Ishikawa (cell line): Measurements from ENCODE around the gene PDLIM1.

ENCODE experiments used
- CEBPB ChIP-seq: IDR thresholded peaks from 2 replicates; pipeline ENCODE4 v1.6.1; 2012
- CREB1 ChIP-seq: IDR thresholded peaks from 2 replicates; pipeline ENCODE4 v1.6.1; 2012; ENCODE audit warnings: low read depth
- EGR1 ChIP-seq: IDR thresholded peaks from 2 replicates; pipeline ENCODE4 v1.6.1; 2012
- EP300 ChIP-seq: IDR thresholded peaks from 2 replicates; pipeline ENCODE4 v1.6.1; 2012; ENCODE audit warnings: borderline replicate concordance
- FOXM1 ChIP-seq: IDR thresholded peaks from 2 replicates; pipeline ENCODE4 v1.6.1; 2012; ENCODE audit warnings: low read depth, borderline replicate concordance
- MAX ChIP-seq: IDR thresholded peaks from 2 replicates; pipeline ENCODE4 v1.6.1; 2012
- NFIC ChIP-seq: IDR thresholded peaks from 2 replicates; pipeline ENCODE4 v1.6.1; 2012
- RAD21 ChIP-seq: IDR thresholded peaks from 2 replicates; pipeline ENCODE4 v1.6.1; 2012; ENCODE audit warnings: low read depth
- REST ChIP-seq: IDR thresholded peaks from 2 replicates; pipeline ENCODE4 v1.6.1; 2012; ENCODE audit warnings: low read depth, mild to moderate bottlenecking
- TAF1 ChIP-seq: IDR thresholded peaks from 2 replicates; pipeline ENCODE4 v1.6.1; 2012; ENCODE audit warnings: low read depth, mild to moderate bottlenecking
- TCF12 ChIP-seq: IDR thresholded peaks from 2 replicates; pipeline ENCODE4 v1.6.1; 2012; ENCODE audit warnings: low read depth
- TEAD4 ChIP-seq: IDR thresholded peaks from 2 replicates; pipeline ENCODE4 v1.6.1; 2012
- YY1 ChIP-seq: IDR thresholded peaks from 2 replicates; pipeline ENCODE4 v1.6.1; 2012; ENCODE audit warnings: low read depth
- ZBTB7A ChIP-seq: IDR thresholded peaks from 2 replicates; pipeline ENCODE4 v1.6.1; 2012; ENCODE audit warnings: low read depth
- TF ChIP-seq, protein P1 (sequence below): IDR thresholded peaks from 2 replicates; pipeline ENCODE4 v1.6.1; 2012

Gene PDLIM1

DNA sequence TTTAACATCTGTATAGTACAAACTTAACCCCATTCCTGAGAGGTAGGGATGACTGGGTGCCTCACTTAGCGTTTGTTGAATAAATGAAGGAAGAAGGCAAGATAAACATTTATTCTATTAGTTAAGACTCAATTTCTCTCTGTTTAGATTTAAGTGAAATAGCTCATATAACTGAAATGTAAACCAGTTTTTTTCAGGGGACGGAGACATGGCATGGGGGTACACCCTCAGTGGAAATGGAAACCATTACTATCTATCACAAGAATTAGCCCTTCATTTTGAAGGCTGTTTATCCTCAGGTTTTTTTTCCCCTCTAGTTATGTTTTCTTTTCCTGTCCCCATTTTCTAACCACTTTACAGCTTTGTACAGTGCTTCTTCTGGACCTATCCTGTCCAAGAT is 35.6 kb upstream of the PDLIM1 start:
- TF ChIP-seq NFIC (no peak), CREB1 (no peak), CEBPB (no peak), EP300 (no peak), REST (no peak), TEAD4 (no peak), EGR1 (no peak)
- TF ChIP-seq, protein P1, sequence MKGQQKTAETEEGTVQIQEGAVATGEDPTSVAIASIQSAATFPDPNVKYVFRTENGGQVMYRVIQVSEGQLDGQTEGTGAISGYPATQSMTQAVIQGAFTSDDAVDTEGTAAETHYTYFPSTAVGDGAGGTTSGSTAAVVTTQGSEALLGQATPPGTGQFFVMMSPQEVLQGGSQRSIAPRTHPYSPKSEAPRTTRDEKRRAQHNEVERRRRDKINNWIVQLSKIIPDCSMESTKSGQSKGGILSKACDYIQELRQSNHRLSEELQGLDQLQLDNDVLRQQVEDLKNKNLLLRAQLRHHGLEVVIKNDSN: no peak

DNA sequence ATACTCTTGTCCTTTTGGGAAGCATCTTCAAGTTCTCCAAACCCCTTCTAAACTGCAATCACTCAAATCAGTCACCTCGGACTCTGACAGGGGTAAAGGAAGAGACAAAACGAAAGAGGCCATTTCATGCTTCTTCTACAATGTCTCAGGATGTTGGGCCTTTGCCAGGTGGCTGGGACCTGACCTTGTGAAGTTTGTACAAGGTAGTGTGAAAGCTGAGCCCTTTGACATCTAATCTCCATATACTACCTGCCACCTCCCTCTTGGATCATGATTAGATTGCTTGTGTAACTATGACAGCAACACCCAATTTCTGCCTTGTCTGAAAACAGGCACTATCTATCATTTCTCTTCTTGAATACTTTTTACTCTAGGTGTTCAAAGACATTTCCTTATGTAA is 35.1 kb upstream of the PDLIM1 start:
- TF ChIP-seq TAF1 (no peak), YY1 (no peak), MAX (no peak), FOXM1 (no peak), RAD21 (no peak), EP300 (no peak), EGR1 (no peak), CEBPB (no peak), CREB1 (no peak), ZBTB7A (no peak), NFIC (no peak), REST (no peak), TEAD4 (no peak), TCF12 (no peak)
- TF ChIP-seq, protein P1: no peak

DNA sequence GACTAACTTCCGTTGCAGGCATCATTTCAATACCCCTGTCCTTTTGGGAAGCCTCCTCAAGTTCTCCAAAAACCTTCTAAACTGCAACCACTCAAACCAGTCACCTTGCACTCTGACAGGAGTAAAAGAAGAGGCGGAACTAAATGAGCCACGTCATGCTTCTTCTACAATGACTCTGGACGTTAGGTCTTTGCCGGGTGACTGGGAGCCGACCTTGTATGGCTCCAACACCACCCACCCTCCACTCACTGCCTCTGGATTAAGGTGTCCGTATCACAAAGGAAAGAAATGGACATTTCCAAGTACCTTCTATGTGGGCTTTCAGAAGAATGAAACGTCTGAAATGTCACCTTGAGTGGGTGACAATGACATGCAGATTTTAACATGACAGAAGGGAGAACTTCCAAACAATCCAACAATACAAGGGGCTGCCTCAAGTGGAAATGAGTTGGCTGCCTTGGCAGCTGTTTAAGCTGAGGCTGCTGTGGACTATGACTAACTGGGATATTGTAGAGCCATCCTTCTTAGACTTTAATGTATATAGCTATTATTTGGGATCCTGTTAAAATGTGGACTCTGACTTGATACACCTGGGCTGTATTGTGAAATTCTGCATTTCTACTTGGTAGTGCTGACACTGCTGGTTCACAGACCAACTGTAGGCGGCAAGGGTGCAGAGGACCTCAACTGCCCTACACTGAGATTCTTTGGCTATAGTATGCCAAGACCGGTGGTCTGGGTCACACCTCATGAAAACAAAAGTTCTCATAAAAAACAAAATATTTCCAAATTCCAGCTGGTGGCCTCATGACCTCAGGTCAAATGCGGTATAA is 33.8 kb upstream of the PDLIM1 start:
- no peak for TF ChIP-seq ZBTB7A
- no peak for TF ChIP-seq YY1
- no peak for TF ChIP-seq TEAD4
- no peak for TF ChIP-seq TAF1

DNA sequence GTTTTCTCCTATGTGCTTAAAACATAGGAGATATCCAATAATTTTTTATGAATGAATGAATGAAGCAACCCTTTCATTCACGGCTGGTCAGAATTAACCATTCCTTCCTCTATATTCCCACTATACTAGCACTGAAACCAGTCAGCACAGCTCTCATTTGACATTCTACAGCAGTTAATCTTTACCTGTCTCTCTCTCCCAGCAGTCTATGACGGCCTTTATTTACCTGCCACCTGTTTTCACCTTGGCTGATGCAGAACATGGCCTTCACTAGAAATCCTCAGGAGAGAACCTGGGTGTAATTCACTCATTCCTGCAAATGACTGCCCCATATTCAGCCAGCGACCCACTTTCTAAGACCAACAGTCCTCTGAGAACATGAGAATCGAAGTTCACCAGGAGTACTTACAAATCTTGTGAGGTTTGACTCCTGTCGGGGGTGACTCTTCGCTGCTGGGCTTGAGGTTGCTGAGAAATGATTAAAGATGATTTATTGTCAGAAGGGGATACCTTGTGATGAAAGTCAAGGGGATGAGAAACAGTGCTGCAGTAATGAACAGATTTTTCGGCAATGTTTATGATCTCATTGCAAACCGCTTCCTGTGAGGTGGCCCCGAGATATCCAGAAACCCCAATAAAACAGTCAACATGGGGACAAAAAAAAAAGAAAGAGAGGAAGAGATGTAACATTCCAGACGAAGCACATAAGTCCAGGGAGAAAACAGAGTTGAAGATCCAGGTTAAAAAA is 30.9 kb upstream of the PDLIM1 start:
- TF ChIP-seq RAD21 (no peak), TEAD4 (no peak), NFIC (no peak), ZBTB7A (no peak), EP300 (no peak), CREB1 (no peak), EGR1 (no peak), MAX (no peak), TCF12 (no peak), TAF1 (no peak), REST (no peak), YY1 (no peak), FOXM1 (no peak), CEBPB (no peak)
- TF ChIP-seq, protein P1: no peak
